Peyer's patch (tissue), 4 donors: ENCODE results near the gene TAS2R7.

Experiments used
- POLR2A ChIP-seq, 2 donors: fragments of 450-650 bp; IDR thresholded peaks; one replicate each; pipeline ENCODE4 v1.5.1; 2017; ENCODE audit warnings: antibody characterized with exemption in 2 of 2, mild to moderate bottlenecking in 2 of 2, moderate library complexity in 2 of 2
- TF ChIP-seq, protein P1 (sequence below), 6 experiments: fragments of 450-650 bp in 4 of 6; fragments of 200-600 bp in 2 of 6; sonication (generic) in 1 of 6; IDR thresholded peaks; one replicate each; pipeline ENCODE4 v1.5.1; 2017 to 2019; ENCODE audit warnings: antibody characterized with exemption in 6 of 6, mild to moderate bottlenecking in 3 of 6, moderate library complexity in 1 of 6

DNA sequence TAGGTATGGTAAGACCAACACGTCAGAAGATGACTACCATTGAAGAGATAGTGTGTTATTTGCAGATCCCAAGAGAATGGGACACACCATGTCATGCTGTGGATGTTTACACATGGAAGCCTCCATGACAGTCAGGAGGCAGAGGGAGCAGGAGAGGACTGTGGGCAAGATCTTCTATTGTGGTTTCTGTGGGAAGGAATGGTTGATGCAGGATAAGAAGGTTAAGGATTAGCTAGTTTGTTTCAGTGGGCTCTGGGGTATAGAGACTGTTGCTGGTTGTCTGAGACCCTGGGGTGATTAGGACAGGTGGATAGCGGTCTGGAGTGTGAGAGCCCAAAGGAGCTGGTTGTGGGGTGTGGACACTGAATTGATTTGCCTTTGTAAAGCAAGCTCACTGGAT lies 23.3 kb downstream of the TAS2R7 start:
- TF ChIP-seq POLR2A (IDR thresholded peaks at IDR 0.05): no peak
- TF ChIP-seq, protein P1, sequence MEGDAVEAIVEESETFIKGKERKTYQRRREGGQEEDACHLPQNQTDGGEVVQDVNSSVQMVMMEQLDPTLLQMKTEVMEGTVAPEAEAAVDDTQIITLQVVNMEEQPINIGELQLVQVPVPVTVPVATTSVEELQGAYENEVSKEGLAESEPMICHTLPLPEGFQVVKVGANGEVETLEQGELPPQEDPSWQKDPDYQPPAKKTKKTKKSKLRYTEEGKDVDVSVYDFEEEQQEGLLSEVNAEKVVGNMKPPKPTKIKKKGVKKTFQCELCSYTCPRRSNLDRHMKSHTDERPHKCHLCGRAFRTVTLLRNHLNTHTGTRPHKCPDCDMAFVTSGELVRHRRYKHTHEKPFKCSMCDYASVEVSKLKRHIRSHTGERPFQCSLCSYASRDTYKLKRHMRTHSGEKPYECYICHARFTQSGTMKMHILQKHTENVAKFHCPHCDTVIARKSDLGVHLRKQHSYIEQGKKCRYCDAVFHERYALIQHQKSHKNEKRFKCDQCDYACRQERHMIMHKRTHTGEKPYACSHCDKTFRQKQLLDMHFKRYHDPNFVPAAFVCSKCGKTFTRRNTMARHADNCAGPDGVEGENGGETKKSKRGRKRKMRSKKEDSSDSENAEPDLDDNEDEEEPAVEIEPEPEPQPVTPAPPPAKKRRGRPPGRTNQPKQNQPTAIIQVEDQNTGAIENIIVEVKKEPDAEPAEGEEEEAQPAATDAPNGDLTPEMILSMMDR (IDR thresholded peaks at IDR 0.05): no peak
